DMS114 treated with DMSO at 0.1 percent for 48 hours (cell line): ENCODE data around the gene KIF1C.

Experiments
- DNase-seq: peaks from one replicate; lab custom pipeline; 2025; ENCODE audit not compliant: unreplicated experiment; lab: John Stamatoyannopoulos, UW

Gene KIF1C

GRCh38 chr17:4997302-4998026, at the start of gene KIF1C, which contains the start of gene INCA1:
KIF1C (plus strand) TSS chr17:4997950; CDS start chr17:5000247, 2,297 bp downstream.
INCA1 (minus strand) TSS chr17:4997522; CDS start chr17:4994437, 3,085 bp downstream.
- peak; percentile 70 for DNase-seq

DNA sequence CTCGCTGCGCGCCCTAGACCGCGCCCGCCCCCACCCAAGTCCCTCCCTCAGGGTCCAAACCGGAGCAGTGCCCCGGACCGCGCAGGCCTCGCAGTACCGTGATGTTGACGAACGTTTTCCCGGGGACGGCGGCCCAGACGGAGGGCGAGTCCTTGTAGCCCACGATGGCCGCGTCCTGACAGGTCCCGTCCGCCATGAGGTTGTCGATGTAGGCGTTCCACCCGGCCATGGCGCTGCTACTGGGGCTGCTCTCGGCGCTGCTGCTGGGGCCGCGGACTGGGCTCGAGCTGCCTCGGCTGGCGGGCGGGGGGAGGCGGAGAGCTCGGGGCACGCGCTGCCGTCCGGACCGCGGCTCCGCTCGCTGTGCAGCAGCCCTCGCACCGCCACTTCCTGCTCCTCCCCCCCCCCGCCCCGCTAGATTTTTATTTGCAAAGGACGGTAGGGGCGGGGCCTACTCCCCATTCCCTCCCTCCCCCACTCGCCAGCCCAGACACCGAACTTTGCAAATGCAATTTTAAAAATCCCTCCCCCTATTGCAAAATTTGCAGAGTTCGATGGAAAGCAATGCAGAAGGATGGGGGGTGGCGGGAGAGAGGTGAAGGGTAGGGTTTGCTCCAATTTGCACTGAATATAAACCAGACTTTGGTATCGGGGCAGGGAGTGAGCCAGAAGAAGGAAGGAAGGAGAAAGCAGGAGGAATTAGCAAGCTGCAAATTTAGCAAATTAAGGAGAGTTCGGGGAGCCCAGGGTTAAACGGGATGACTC, 49.4 kb upstream of the KIF1C start, which contains the start of gene PFN1:
Gene PFN1, minus strand, starts transcription at position 365 of the 765 bp plus-strand sequence. Its CDS starts 136 bp downstream, at position 229.
- peak; percentile 74 for DNase-seq

GRCh38 chr17:4948931-4949320, 48.8 kb upstream of the KIF1C start:
- peak; percentile 56 for DNase-seq

DNA sequence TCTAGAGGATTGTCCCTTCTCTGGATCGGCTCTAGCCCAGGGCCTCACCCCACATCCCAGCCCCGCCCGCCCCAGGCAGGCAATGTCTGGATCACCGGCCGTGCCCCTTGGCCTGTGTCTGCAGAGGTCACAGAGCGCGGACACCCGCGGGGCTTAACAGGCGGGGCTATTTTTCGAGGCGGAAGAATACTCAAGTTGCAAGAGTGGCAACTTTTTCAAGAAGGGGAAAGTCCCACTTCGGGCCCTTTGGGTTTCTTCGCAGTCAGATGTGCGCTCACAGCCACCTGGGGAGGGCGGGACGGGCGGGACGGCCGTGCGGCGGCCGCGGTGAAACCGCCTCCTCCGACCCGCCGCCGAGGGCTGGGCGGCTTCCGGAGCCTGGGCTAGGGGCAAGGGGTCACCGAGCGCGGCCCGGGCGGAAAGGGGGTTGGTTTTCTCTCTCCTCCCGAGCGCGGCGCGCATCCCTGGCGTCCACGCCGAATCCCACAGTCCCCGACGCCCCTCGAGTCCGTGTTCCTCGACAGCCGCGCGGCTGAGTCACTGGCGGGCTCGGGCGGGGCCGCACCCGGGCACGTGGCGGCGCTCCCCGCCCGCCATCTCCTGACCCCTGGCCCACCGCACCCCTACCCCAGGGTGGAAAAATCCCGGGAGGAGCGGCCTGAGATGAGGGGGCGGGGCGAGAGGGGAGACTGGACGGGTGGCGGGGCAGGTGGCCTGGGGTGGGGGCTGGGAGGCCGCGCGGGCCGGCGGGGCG, 48.3 kb upstream of the KIF1C start:
- DNase-seq = no peak

DNA sequence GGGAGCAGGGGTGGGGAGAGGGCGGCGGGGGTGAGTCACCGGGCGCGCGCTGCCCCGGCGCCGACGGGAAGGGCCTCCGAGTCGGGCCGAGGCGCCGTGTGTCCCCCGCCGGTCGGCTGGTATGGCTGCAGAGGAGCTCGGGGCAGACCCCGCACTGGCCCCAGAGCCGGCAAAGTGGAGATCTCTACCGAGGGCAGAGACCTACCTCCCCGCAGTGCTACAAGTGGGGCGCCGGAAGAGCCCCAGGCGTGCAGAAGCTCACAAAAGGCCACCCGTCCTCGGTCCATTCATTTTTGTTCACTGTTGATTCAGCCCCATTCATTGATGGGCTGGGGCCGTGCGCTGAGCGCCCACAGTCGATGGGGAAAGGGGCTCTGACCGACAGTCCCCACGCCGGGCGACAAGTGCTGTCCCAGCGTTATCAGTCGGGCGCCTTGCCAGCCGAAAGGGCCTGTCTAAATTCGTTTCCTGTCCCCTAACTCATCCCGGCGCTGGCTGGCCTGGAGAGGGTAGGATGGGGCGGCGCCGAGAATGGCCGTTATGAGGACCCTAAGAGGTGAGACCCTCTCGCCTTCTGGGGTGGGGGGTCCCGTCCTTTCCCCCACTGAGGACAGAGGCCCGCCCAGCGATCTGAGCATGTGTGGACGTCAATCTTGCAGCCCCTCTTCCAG, 47.5 kb upstream of the KIF1C start:
- DNase-seq = no peak

GRCh38 chr17:4950746-4951204, 47.0 kb upstream of the KIF1C start, which contains the start of gene ENO3:
ENO3 (plus strand) TSS chr17:4951119; CDS start chr17:4951830, 711 bp downstream.
- no peak for DNase-seq

DNA sequence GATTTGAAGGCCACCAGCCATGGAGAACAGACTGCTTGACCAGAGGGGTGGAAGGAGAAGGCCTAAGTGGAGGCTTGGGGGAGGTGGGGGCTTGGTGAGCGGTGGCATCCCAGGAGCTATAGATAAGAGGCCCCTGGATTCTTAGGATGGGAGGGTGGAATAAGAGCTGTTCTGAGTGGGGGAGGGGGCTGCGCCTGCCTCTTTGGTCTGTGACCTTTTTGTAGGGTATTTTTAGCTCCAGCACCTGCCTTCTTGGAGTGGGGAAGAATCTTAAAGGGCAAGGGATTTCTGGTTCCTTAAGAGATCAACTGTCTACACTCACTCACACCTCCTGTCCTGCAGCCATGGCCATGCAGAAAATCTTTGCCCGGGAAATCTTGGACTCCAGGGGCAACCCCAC, 46.3 kb upstream of the KIF1C start:
- no peak for DNase-seq

- DNase-seq = no peak
Observed at GRCh38 chr17:4953451-4953961, 44.2 kb upstream of the KIF1C start.

DNA sequence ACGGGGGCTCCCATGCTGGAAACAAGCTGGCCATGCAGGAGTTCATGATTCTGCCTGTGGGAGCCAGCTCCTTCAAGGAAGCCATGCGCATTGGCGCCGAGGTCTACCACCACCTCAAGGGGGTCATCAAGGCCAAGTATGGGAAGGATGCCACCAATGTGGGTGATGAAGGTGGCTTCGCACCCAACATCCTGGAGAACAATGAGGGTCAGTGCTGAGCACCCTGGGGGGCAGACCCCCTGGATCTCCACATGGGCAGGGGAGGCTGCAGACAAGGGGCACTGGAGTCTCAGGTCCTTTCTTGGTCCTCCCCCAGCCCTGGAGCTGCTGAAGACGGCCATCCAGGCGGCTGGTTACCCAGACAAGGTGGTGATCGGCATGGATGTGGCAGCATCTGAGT, 42.7 kb upstream of the KIF1C start:
- no peak for DNase-seq

DNA sequence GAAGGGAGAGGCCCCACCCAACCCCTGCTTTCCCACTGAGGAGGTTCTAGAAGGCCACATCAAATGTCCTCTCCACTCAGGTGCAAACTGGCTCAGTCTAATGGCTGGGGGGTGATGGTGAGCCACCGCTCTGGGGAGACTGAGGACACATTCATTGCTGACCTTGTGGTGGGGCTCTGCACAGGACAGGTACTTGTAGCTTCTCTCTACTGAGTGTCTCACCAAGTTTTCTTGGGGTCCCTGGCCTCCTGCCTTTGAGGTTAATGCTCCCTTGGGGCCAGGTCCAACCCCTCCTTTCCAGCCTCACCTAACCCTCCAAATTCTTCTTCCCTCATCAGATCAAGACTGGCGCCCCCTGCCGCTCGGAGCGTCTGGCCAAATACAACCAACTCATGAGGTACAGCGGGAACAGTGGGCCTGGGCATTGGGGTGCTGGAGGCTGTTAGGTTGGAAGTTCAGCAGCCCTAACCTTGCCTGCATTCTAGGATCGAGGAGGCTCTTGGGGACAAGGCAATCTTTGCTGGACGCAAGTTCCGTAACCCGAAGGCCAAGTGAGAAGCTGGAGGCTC, 41.2 kb upstream of the KIF1C start:
- no peak for DNase-seq

GRCh38 chr17:4958102-4958501, 39.6 kb upstream of the KIF1C start:
- DNase-seq = no peak

DNA sequence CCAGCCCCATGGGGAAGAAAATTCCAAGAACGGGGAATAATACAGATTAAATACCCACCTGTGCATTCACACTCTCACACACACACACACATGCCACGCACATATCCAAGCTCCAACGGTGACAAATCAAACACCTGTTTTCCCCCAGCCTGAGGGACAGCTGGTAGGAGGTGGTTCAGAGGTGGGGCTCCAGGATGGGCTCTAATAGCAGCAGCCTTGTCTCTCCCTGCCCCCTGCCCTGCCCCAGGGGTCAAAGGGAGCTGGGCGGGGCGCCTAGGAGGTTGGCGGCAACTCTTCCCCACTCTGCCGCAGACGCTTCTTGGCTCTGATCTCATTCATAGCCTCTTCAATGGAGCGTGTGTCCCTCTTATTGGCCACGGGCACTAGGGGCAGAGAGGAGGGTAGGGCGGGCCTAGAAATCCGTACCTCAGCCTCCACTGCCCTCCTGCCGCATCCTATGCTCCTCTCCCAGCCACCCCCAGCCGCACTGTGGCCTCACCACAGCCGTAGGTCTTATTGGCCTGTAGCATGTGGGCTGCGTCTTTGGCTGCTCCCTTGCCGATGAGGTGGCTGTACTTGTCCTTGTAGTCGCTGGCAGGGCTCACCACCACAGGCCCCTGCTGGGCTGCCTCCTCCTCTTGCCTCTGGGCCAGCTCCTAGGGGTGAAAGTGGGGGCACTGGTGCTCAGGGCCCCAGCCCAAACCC, 38.3 kb upstream of the KIF1C start:
- no peak for DNase-seq

DNA sequence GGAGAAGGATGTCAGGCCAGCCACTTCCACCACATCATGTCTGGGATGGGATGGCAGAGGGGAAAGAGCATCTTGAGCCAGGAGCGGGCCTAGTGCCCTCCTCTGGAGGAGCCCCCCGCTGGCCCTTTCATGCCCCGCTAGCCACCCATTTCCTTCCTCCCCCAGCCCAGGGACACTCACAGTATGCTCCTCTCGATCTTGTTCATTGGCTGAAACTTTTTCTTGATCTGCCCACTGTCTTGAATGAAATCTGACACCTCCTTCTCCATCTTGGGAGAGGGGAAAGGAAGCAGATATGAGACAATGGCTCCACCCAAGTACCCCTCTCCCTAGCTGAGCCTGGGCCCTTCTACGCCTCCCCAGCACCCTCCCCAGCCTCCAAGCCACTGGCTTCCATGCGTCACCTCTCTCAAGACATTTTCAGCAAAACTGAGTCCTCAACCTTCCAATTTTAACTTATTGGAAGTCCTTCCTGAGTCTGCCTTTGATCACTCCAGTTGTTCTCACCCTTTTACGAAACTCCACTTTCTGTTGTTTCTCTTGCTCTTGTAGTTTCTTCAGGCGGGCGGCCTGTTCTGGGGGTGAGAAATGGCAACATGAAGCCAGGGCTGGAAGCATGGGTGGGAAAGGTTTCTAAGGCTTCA, 37.3 kb upstream of the KIF1C start:
- no peak for DNase-seq

DNA sequence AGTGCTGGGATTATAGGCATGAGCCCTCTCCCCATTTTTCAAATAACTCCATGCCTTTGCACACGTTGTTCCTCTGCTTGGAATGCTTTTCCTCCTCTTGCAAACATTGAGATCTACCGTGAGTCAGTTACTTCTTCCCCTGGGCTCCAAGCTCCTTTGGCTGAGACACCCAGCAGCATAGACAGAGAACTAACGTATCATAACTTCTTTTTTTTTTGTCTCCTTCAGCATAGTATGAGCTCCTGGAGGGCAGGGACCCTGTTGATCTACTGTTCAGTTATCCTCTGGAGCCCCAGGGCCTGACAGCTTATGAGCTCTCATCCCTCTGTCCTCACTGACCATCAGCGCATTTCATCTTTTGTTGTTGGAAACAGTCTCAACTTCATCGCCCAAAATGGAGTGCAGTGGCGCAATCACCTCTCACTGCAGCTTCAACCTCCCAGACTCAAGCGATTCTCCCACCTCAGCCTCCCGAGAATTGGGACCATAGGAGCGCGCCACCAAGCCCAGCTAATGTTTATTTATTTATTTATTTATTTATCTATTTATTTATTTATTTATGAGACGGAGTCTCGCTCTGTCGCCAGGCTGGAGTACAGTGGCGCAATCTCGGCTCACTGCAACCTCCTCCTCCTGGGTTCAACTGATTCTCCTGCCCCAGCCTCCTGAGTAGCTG, 32.3 kb upstream of the KIF1C start:
- no peak for DNase-seq

- peak; percentile 87 for DNase-seq
Observed at GRCh38 chr17:4966844-4967538, 30.8 kb upstream of the KIF1C start.

DNA sequence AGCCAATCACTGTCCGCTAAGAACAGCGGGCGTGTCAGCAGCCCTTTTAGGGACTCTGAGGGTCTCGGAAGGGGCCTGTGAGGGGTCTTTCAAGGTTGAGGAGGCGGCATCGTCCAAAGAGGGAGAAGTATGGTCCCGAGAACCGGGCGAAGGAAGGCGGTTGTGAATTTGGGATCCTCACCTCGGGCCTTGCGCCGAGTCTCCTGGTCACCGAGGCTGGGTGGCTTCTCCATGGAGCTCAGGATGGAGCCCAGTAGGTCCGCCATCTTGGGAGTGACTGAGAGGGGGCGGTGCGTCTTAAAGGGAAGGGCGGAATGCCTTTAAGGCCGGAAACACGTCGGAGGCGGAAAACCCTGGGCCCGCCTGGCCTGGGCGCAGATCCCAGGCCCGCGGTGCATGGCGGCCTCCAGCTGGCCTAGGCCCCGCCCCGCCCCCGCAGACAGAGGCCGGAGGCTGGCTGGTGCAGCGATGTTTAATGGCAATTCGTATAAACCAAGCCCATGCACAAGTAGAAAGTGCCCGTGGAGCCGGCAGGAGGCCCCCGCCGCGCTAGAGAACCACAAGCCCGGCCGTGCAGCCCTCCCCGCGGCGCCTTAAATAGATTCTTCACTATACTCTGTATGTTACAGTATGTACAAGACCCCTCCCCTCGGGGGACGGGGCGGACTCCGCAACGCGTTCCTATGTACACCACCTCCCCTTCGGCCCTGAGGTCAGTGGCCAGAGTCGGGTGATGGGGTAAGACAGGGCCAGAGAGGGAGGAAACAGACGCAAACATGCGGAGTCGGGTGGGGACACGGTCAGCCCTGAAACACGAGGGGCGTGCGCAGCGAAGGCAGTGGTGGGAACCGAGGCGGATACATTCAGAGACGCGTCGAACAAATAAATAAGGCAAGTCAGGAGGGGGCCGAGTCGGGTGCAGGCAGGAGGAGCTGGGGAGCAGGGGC, 29.9 kb upstream of the KIF1C start, which contains the start of gene SPAG7:
Gene SPAG7, minus strand, starts transcription at position 279 of the 947 bp plus-strand sequence. Its CDS starts 13 bp downstream, at position 266.
- DNase-seq = peak; percentile 56
